ACHN (cell line): ENCODE results near the gene GRB7.
A peak's percentile ranks its signal among the peaks of the same experiment; 100 is the strongest.
"Not testable (repeated sequence)": the region's sequence is repeated elsewhere in the genome, so short reads cannot be mapped to it uniquely, and the experiment has no call there.

Experiments used
- DNase-seq: peaks from one replicate; pipeline ENCODE4 v3.0.0-alpha.2; 2015
- in situ Hi-C: cut with HindIII; loops from 2 replicates; pipeline ENCODE4 v1.10.0; 2017; ENCODE audit warnings: low sequenced_read_pairs, low pct_ligation_motif_present, low pct_unique_long_range_greater_than_20kb

Gene GRB7

DNA sequence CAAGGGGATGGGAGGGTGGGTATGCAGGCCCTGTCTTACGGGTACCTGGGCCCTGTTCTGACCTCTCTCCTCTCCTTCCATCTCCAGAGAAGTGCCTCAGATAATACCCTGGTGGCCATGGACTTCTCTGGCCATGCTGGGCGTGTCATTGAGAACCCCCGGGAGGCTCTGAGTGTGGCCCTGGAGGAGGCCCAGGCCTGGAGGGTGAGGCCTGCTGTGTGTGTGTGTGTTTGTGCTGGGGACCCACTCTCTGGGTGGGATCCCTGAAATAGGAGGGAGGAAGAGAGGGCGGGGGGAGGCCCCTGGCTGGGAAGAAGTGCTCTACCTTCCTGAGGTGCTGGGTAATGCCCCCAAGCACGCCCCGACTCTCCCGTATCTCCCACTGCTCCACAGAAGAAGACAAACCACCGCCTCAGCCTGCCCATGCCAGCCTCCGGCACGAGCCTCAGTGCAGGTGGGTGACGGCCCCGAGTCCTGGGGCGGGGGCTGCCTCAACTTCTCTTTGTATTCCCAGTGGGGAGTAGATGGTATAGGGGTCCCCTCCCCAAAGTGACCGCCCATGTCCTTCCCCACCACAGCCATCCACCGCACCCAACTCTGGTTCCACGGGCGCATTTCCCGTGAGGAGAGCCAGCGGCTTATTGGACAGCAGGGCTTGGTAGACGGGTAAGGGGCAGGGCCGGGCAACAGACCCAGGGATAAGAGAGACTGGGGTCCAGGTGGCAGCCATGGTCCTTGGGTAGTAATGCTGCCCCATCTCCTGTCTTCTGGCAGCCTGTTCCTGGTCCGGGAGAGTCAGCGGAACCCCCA lies 7.8 kb downstream of the GRB7 start:
- no peak for DNase-seq
- in situ Hi-C loops: no loop called here

DNA sequence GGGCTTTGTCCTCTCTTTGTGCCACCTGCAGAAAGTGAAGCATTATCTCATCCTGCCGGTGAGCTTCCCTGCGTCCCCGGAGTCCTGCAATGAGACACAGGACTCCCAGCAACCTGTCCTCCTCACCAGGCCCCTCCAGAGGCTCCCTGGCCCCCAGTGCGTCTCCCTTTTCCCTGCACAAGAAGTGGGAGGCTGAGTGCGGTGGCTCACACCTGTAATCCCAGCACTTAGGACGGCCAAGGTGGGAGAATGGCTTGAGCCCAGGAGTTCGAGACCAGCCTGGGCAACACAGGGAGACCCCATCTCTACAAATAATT lies 8.4 kb downstream of the GRB7 start:
- no peak for DNase-seq
- in situ Hi-C loops: no loop called here

DNA sequence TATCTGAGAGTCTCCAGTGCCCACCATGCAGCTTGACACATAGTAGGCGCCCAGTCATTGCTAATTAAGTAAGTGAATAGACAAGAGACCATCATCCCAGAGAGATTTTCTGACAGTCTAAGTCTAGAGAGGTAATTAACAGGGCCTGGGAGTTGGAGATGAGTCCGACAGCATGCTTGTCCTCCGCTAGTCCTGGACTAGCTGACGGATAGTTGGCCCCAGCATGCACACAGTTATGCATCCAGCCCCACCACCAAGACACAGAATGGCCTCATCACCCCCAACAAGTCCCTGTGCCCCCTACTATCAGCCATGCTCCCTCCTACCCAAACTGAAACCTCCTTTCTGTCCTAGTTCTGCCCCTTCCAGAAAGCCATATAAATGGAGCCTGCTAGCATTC lies 10.0 kb downstream of the GRB7 start:
- in situ Hi-C loops: no loop called here
- no peak for DNase-seq

DNA sequence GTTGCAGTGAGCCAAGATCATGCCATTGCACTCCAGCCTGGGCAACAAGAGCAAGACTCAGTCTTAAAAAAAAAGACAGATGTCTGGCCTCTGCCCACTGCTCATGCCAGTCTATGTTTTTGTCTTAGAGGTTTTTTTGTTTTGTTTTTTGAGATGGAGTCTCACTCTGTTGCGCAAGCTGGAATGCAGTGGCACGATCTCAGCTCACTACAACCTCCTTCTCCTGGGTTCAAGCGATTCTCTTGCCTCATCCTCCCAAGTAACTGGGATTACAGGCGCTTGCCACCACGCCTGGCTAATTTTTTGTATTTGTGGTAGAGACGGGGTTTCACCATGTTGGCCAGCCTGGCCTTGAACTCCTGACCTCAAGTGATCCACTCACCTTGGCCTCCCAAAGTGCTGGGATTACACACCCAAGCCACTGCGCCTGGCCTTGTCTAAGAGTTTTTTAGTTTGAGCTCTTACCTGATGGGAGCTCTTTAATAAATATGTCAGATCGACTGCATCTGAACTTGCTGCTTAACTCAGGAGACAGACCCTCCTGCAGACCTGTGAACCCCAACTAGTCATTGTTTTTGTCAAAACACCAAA lies 10.8 kb downstream of the GRB7 start:
- in situ Hi-C loops, DNase-seq: not testable (repeated sequence)

DNA sequence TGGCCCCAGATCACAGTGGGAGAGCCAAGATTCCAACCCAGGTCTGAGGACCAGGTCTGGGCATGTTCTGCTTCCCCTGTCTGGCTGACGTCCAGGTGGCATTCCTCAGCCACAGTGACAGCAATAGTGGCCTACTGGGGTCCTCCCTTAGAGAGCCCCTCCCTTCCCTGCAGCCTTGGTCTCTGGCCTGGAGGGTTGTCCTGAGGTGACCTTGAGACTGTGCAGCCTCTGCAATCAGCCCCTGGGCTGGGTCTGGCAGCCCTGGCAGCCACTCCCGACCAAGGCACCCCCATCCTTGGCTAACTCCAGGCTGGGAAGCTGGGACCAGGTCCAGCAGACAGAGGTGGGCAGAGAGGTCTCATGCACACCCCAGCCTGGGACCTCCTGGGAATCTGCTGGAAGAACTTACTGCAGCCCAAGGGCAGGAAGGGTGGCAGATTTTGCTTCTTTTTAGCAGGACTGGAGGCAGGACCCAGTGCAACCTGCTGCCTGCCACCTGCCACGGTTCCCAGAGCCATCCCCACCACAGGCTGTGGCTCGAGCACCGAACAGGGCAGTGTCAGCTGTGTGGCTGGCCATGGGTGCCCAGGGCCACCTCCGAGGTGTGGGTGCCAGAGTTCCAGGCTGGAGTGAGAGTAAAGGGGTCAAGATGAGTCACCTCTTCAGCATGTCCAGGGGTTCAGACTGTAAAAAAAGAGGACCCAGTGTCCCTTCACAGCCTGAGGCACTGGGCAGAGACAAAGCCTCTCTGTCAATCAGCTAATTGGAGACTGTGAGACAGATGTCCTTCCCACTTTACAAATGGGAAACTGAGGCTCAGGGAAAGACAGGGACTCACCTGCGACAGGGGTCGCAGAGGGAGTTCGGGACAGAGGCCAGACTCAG lies 12.6 kb downstream of the GRB7 start:
- in situ Hi-C loops: no loop called here
- no peak for DNase-seq

DNA sequence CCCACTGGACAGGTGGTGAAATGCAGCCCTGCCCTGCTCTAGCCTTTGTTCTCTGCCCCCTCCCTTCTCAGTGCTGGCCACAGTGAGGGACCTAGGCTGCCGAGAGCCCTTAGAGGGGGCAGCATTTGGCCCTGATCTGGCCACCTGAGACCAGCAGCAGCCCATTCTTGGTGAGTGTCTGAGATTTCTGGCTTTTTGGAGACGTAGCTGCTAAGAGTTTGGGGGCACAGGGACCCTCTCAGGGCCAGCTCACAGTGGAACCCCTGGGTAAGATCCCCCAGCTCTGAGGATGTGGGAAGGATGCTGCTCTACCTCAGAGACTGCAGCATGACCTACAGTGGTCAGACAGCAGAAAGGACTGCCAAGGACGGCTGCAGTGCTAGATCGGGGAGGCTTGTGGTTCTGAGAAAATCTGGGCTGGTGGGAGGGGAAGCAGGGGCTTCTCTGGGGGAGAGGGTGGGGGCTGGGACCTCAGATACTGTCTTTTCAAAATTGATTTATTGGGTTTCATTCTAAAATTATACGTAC lies 13.3 kb downstream of the GRB7 start:
- no peak for DNase-seq
- in situ Hi-C loops: no loop called here

DNA sequence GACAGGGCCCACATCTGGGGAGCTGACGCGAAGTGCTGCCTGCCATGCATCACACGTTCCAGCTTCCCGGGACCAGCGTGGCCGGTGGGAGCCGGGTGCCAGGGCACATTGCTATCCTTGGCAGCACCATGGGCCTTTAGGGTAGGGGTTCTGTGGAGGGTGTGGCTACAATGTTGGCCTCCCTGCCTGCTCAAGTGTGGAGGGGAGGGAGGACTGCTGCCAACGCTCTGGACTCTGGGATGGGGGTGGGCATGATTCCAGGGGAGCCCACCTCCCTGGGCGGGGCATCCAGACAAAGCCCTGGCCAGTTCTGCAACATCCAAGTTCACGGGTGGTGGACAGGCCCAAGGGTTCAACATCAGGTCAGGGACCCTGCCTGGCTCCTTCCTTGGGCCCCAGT lies 13.9 kb downstream of the GRB7 start:
- no peak for DNase-seq

DNA sequence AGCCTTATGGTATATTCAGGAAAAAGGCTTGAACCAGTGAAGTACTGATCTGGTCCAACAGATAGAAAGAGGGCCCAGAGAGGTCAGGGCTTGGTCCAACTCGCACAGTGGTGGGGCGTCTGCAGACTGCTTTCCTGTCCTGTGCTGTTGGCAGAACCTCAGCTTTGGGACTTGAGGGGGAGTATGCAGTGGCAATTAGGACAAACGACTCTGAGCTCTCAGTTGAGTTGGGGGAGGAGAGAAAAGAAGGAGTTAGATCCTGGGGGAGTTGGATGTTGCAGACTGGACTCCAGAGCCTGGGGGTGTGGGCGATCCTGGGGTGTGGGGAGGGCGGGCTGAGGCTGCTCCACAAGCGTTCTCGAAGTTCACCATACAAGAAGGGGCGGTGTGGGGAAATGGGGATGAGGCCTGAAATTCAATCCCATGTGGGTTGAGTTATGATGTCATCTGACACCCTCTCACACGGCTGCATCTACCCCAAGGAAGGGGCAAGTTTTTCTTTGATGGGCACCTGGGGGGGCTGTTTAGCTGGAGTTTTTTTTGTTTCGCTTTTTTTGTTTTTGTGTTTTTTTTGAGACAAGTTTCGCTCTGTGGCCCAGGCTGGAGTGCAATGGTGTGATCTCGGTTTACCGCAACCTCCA lies 14.6 kb downstream of the GRB7 start:
- in situ Hi-C loops: no loop called here
- DNase-seq: no peak

More for the DNA sequence above, 13.9 kb downstream of the GRB7 start:
- in situ Hi-C loops: no loop called here

DNA sequence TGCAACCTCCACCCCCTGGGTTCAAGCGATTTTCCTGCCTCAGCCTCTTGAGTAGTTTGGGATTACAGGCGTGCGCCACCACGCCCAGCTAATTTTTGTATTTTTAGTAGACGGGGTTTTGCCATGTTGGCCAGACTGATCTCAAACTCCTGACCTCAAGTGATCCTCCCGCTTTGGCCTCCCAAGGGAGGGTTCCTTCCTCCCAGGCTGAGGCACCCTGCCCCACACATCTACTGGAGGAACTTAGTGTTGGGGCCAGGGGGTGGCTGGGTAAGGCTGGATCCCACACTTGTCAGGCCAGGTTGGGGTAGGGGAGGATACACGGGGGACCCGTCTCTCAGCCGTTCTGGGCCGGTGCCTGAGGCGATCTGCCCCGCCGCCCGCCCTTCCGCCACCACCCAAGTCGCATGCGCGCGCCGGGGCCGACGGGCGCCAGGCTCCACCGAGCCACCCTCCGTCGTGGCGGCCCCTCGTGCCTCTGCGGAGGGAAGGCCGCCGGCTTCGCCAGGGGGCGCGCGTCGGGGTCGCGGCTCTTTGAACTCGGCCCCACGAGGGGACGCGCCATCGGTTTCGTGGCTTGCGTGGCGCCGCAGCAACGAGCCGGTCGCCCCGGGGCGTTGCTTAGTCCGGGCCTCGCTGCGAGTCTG lies 15.9 kb downstream of the GRB7 start:
- peak; percentile 50 for DNase-seq
- in situ Hi-C loops: no loop called here

DNA sequence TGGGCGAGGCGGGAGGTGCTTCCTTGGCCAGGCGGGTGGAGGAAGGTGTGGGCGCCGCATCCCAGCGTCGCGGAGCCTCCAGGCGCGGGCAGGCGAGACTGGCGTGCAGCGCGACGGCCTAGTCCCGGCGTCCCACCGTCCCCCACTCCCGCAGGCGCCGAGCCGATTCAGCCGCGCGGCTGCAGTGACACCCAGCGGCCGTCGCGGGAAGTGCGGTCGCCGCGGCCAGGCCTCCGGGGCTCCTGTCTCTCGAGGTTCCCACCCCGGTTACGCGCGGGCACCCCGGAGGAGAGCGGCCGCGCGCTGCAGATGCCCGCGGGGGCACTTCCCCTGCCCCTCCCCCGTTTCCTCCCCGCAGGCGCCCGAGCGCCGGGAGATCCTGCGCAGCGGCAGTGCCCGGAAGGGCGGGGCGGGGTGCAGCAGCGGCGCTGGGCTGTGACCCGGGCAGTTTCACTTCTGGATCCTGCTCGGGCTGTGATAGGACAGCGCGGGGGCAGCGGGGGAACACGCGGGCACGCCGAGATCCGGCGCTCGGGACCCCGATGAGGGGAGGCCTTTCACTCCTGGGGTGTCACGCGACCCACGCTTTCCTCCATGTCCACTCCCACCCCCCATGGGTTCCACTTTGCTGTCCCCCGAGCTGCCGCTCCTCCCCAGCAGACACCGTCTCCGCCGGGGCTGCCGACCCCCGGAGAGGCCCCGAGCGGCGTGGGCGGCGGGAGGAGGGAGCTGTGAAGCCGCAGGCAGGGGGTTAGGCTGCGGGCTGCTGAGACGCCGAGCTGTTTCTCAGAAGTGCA lies 16.6 kb downstream of the GRB7 start:
- in situ Hi-C loops: no loop called here
- DNase-seq: peak; percentile 97

DNA sequence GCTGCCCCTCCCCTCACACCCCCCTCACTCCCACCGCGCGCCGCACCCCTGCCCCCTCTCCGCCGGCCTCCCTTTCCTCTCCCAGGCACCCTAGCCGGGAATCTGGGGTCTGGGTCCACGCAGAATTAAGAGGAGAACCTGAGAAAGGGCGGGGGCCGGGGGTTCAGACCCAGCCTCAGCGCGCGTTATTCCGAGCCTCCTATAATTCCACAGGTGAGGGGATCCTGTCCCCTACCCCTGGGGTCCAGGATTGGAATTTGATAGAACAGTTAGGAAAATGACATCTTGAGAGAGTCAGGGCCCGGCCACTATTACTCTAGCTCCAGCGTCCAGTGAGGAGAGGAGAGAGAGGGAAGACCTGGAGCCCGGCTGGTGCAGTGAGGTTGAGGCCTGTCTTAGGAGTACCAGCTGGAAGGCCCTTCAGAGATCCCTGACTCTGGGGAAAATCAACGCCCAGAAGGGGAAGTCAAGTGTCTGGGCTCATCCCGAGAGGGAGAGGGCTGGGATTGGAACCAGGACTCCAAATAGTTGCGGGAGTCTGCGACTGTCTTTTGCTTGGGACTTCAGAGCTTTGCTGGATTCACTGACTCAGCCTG lies 17.3 kb downstream of the GRB7 start:
- DNase-seq: no peak
- in situ Hi-C loops: no loop called here

DNA sequence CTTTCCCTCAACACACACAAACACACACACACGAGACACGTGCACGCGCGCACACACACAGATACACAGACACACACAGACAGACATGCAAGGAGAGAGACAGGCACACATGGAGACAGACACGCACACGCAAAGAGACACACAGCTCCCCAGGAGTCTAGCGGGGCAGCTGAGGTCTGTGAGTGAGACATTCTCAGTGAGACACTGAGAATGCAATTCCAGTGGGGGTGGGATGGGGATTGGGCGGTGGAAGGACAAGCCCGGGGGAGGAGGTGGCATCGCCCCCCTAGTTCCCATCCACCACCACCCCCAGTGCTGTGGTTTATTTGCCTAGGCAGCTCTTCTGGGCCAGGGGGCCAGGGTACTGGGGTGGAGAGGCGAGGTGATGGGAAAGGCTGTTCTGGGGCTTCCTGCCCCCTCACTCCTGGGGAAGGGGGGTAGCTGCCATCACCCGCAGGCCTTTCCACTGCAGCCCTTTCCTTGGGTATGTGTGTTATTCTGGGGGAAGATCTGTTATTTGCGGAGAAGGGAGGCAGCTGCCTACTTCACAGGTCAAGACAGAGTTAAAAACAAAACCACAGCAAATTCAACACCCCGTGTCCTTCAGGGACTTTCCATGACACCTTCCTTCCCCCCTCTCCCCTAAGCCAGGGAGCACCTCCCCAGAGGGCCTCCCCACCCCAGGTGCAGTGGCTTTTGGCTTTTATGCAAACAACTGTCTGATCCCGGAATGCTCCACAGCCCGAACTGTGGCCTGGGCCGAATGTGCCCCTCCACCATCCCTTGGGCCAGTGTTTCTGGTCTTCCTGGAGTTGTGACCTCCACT lies 18.0 kb downstream of the GRB7 start:
- in situ Hi-C loops: no loop called here
- no peak for DNase-seq

DNA sequence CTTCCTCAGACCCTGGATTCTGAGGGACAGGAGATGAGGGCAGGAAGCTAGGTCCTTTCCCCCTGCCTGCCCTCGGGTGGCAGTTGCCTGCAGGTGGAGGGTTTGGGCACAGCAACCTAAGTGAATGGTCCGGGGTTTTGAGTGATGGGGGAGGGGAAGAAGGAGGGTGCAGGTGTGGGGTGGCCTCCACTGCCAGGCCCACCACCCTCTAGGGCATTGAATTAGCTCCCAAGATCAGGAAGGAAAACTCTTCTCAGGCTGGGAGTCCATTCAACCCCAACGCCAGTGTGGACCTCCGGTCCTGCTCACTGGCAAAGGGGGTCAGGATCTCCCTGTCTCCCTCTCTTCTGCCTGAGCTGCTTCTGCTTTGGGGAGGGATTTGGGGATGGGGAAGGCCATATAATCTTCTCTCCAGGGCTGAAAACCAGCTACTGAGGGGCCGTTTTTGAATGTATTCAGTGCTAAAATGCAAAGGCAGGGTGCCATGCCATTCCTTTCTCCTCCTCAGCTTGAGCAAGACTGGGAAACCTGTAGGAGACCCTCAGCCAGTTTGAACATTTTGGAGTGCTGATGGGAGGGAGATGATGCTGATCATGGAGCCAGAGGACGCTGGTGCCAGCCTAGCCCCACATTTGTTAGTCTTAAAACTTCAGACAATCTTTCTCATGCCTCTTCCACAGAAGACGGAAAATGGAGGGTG lies 18.8 kb downstream of the GRB7 start:
- in situ Hi-C loops: no loop called here
- no peak for DNase-seq

DNA sequence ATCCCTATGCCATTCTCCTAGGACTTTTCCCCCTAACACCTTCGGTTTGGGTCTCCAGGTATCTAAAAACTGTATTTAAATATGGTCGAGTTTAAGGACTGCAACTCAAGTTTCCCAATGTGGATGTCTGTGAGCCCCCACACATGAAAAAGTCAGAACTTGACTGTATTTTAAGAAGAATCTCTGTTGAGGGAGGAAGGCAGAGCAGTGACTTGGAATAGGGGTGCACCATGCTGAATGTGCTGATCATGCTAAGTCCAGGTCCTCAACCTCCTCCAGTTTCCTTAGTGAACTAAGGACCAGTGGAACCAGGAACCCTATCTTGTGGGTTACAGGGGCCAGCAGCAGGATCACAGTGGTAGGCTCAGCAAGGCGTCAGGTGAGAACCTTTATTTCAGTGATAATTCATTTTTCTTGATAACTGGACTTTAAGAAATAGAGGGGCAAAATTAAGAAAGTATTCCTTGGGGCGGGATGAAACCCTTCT lies 19.5 kb downstream of the GRB7 start:
- in situ Hi-C loops: no loop called here
- DNase-seq: no peak

DNA sequence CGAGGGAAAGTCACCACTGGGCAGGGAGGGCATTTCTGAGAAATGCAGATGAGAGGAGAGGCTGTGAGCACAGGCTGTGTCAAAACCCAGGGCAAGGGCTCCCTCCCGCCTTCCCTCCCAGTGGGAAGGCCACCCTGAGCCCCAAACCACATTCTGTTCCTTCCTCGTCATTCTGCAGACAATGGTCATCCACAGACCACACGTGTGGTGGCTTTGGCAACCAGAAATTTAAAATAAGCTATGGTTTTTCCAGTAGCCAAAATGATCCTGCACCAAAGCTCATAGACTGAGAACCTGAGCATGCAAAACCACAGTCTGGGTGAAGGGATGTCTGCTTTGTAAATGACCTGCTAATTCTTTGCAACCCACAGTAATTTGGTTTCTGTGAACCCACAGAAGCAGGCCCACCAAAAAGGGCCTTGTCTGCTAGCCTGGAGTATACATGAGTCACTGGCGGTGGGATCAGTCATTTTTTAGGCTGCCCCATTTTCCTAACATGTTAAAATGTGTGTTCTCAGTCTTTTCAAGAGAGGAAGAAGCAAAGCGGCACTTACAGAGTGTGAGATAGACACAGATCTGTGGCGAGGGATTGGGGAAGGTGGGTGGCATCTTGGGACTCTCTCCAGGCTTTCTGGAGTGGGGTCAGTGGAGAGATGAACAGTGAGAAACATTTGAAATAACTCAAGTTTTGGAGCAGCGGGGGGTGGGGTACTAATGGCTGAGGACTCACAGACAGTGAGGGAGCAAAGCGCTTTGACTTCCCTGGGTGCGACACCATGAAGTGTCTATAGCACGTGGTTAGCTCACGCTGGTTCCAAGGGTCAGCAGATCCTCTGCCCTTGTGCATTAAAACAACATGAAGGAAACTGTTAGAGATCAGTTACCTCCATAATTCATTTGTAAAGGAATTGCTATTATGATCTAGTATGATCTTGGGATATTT lies 20.5 kb downstream of the GRB7 start:
- no peak for DNase-seq

More for the DNA sequence above, 20.5 kb downstream of the GRB7 start:
- in situ Hi-C loops: no loop called here
